Body of pancreas (tissue), 4 donors: ENCODE results near the gene MAP7D1.

Experiments
- POLR2A ChIP-seq, 3 donors: fragments of 450-650 bp; IDR thresholded peaks; one replicate each; pipeline ENCODE4 v1.6.1; 2016; ENCODE audit warnings: antibody characterized with exemption in 3 of 3, mild to moderate bottlenecking in 2 of 3
- TF ChIP-seq, protein P1 (sequence below), 7 experiments: fragments of 450-650 bp in 4 of 7; fragments of 200-600 bp in 3 of 7; sonication (generic) in 3 of 7; IDR thresholded peaks; one replicate each; pipeline ENCODE4 v1.5.1; 2016 to 2019; ENCODE audit warnings: antibody characterized with exemption in 7 of 7

DNA sequence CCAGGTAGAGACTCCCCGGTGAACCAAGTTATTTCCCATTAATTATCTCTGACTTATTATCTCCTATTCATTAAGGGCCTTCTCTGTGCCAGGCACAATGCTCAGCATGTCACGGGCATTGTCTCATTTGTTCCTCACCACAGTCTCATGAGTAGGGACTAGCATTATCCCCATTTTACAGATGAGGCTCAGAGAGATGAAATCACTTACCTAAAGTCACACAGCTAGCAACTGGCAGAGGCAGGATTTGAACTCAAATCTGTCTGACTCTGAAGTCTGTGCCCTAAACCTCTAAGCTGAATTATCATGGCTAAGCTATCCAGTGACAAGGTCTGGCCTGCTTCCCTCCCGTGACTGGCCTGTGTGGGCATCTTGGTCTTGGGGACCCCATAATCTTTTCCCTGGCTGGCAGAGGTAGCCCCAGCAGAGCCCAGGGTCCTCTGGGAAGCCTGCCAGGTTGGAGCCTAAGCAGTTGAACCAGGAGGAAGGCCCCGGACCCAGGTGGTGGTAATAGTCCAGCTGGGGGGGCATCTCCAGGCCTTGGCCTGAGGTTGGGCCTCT is 4.5 kb downstream of the MAP7D1 start:
- TF ChIP-seq, protein P1, sequence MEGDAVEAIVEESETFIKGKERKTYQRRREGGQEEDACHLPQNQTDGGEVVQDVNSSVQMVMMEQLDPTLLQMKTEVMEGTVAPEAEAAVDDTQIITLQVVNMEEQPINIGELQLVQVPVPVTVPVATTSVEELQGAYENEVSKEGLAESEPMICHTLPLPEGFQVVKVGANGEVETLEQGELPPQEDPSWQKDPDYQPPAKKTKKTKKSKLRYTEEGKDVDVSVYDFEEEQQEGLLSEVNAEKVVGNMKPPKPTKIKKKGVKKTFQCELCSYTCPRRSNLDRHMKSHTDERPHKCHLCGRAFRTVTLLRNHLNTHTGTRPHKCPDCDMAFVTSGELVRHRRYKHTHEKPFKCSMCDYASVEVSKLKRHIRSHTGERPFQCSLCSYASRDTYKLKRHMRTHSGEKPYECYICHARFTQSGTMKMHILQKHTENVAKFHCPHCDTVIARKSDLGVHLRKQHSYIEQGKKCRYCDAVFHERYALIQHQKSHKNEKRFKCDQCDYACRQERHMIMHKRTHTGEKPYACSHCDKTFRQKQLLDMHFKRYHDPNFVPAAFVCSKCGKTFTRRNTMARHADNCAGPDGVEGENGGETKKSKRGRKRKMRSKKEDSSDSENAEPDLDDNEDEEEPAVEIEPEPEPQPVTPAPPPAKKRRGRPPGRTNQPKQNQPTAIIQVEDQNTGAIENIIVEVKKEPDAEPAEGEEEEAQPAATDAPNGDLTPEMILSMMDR (IDR thresholded peaks at IDR 0.05): no peak
- TF ChIP-seq POLR2A (IDR thresholded peaks at IDR 0.05): no peak
